ENCODE data around the gene ASB16.
A peak's percentile ranks its signal among the peaks of the same experiment; 100 is the strongest.

ASB16 gene

DNA sequence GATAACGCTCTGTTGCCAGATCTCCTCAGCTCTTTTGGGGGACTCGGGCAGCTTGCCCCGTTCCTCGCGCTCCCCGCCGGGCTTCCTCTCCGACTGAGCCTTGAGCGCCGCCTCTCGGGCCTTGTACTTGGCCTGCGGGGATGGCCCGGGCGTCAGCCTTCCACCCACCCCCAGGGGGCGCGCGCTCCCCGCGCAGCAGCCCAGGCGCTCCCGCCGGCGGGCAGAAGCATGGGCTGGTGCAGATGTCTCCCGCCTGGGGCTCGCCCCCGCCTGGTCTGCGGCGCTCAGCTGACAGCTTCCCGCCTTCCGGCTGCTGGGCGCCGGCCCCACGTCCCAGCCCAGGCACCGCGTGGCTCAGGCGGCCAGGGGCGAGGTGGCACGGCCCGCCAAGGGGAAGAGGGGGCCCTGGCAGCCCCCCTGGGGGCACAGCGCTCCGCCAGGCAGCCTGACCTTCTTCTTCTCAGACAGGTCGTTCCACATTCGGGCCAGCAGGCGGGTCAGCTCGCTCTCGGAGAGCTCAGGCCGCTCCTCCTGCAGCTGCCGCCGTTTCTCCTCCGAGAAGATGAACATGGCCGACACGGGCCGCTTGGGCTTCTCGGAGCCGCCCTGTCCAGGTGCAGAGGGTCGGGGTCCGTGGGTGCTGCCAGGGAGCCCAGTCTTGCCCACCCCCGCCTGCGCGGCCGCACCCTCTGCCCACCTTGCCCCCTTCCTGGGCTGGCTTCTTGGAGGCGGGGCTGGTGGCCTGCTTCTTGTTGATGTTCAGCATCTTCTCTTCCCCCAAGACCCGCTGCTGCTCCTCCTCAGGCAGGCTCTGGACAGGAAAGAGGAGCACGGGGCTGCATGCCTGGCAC, 40.1 kb downstream of the ASB16 start:
- DNase-seq, result peak; percentile 73 to 86 (median 80)

DNA sequence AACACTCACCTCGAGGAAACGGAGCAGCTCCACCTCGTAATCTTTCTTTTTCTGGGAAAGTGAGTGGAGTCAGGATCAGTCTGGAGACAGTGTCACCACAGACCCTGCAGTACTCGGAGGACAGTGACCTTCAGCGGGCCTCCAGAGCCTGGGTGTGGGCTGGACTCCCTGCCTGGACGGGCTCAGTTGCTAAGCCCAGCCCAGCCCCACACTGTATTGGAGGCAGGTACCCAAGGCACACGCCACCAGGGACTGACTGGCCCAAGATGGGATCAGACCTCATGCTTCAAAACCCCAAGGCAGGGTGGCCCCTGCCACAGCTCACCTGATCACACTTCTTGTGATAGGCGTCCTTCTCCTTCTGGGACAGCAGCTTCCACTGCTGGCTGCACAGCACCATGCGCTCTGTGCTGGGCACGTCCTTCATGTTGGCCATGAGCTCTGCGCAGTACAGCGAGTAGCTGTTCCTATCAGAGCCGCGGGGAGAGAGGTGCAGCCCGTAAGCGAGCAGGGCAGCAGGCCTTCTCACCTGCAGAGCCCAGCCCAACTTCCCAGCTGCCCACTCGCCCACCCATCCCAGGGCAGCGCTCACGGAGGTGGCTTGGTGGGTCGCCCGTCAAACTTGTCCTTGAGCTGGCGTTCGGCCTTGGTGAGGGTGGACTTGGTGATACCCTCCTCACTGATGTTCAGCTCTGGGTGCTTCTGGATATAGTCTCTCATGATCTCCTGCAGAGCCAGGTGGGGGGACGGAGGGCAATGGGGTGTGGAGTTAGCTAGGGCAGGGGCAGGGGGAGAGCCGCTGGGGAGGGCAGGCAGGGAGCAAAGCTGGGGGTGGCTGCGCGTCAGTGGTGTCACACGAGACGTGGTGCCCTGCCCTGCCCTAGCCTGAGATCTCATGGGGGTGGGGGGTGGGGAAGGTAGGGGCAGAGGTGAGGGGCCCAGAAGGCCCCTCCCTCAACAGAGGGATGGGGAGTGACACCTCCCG, 41.1 kb downstream of the ASB16 start:
- DNase-seq, result no peak

DNA sequence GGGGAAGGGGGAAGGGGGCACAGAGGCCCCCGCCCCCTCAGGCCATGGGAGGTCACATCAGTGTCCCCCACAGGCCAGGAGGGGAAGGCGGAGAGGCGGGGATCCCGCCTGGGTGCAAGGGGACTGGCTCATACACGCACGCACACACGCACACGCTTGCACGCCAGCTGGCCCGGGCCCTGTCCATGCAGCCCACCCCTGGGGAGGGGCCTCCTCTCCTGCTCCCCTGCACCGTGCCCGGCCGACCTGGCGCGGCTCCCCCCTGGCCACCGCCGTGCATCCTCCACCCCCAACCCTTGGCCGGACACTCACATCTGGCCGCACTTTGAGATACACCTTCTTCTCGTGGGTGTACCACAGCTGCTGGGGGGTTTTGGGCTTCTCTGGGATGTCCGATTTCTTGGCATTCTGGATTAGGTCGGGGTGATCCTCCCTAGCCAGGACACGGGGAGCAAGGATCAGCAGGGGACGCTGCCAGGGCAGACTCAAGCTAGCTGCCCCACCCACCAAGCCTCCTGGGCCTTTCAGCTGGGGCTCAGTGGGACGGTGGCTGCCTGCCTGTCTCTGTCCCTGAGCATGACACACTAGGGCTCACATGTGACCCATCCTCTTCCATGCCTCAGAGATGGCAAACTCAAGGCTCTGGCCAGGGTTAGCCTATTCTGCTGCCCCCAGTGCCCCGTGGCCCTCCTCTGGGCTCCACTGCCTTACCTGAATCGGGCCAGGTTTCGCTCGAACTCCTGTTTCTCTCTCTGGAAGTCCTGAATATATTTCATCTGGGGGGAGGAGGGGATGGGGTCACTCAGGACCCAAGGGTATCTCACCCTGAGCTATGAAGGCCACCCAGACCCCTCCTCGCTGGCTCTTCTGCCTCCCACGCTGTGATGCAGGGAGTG, 42.3 kb downstream of the ASB16 start:
- DNase-seq, result no peak

- no peak for DNase-seq
Measured at GRCh38 chr17:44213403-44214229, 43.1 kb downstream of the ASB16 start.

GRCh38 chr17:44214230-44214494, 43.7 kb downstream of the ASB16 start:
- DNase-seq, result no peak

DNA sequence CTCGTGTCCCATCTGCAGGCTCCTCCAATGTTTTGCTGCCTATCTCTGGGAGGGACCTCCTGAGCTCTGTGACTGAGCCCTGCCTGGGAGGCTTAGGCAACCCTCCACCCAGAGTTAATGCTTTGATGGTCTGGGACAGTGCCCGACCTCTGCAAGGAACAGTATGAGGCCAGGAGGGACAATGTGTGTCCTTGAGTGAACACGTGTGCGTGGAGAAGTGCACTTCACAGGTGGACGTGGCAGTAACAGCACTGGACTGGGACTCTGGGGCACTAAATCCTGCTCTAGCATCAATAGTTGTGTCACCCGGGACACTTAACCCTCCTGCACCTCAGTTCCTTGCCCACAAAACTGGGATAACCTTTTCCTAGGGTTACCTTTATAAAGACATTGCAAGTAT, 44.4 kb downstream of the ASB16 start:
- DNase-seq, result no peak

DNA sequence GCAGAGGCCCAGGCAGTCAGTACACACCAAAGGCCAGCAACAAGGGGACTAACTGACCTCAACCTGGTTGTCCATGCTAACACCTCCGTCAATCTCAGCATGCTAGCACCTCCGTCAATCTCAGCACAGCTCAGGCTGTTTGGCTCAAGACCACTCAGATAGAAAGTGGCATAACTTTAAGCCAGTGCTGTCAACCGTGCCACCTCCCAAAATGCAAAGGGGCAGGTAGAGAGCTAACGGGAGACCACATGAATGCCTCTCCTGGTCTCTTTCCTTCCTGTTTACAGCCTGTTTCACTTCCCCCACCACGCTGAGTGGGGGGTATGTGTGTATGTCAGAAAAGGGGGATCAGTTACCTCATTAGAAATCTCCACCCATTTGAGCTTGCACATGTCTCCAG, 45.7 kb downstream of the ASB16 start:
- DNase-seq, result no peak

DNA sequence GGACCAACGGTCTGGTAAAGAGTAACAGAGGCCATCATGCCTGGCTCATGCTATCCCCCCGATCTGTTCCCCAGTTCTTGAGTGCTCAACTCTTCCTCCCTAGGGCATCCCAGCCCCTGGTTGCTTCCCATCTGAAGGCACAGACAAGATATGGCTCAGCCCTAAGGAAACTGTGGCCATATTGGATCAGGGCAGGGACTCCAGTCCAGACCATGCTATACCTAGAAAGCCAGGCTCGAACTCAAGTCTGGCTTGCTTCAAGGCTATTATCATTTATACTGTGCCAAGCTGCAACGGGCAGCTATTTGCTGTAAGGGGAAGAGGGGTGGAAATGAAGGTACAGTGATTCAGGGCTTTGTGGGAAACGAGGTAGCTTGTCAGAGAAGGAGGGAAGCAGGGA, 46.2 kb downstream of the ASB16 start:
- DNase-seq, result no peak

DNA sequence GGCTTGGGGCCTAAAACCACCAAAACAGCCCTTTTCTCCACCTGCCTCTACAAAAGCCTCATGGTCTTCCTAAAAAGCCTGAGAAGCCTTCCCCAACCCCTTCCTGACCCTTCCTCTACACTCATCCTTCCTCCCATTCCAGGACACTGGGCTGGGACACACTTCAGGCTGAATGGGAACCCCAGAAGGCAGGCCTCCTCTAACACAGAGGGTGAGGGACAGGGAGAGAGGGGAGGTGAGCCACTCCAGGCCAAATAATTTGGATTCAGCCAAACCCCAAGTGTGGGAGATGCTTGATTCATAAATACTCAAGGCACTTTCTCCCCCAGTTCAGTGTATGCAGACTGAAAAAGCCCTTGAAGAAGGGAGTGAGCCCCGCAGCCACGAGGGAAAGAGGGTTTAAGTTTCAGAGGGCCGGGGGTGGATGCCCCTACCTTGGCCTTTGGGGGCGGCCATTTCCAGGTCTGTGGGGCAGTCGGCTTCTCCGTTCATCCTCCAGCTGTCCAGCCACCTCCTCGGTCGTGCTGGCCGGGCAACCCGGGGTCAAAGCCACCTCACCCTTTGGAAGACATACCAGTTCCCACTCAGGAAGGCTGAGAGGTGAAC, 47.3 kb downstream of the ASB16 start:
- DNase-seq, result no peak

DNA sequence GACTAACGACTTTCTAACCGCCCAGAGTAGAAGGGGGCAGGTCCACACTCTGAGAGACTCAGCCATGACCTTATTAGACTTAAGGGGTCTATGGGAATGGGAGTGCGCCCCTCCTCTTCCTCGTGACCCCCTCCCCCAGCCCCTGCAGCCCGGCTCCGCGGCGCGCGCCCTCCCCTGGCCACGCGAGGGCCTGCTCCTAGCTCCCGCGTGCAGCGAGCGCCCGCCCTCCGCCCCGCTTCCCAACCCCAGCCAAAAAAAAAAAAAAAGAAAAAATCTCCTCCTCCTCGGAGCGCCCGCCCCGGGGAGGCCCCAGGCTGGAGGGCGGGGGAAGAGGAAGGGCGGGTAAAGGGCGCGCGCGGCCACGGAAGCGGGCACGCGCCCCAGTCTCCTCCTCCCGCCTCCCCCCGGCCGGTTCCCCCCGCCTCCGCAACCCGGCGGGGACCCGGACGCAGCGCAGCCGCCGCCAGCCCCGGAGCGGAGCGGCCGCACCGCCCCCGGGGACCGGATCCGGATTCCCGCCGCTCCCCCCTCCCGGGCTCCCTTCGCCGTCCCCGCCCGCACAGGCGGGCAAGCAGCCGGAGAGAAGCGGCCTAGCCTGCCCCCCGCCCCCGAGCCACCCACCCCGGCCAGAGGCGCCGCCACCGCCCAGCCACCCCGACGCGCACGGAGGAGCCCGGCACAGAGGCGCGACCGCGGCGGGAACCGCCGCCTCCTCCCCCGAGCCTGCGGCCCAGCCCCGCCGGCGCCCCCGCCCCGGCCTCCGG, 48.0 kb downstream of the ASB16 start:
- peak; percentile 88 to 95 (median 94) for DNase-seq

DNA sequence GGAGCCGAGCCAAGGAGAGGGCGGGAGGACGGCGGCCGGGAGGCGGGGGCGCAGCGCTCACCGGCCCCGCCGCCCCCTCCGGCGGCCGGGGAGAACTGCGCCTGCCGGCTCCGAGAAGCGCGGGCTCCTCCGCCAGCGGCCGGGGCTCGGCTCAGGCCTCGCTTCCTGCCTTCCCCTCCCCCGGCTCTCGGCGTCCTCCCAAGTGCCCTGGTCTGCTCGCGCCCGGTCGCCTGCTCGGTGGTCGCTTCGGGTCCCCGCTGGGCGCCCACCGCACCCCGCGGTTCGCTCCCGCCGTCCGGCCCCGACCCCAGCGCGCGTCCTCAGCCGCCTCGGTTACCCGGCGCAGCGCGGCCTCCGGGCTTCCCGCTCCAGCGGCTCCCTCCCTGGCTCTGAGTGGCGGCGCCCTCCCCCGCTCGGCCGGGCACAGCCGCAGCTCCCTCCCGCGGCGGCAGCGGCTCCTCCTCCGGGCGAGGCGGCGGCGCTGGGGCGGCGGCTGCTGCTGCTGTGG, 48.7 kb downstream of the ASB16 start:
- DNase-seq, result peak; percentile 63 to 85 (median 77)

DNA sequence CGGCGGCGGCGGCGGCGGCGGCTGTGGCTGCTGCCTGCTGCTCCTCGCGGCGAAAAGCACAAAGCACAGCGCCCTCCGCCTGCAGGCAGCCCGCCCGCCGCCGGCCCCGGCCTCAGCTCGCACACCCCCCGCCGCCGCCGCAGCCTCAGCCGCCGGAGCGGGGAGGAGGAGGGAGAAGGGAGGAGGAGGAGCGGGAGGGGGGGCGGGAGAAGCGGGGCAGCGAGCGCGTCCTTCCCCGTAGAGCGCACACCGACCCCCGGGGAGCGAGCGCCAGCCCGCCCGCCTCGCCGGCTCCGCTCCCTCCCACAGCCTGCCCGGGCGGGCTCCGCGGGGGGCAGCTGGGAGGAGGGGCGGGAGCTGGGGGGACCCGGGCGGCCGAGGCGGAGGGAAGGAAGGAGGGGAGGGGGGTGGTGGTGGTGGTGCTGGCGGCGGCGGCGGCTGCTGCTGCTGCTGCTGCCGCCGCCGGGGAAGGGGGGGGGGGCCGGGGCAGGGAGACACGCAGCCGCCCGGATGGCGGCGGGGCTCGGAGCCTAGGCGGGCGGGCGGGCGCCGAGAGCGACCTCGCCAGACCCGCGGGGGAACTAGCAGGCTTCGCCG, 49.2 kb downstream of the ASB16 start, which contains the start of gene UBTF:
Gene UBTF, minus strand, starts transcription at position 60 of the 597 bp plus-strand sequence. CDS start 1,446 bp downstream, outside the sequence.
- peak; percentile 72 to 93 (median 91) for DNase-seq

DNA sequence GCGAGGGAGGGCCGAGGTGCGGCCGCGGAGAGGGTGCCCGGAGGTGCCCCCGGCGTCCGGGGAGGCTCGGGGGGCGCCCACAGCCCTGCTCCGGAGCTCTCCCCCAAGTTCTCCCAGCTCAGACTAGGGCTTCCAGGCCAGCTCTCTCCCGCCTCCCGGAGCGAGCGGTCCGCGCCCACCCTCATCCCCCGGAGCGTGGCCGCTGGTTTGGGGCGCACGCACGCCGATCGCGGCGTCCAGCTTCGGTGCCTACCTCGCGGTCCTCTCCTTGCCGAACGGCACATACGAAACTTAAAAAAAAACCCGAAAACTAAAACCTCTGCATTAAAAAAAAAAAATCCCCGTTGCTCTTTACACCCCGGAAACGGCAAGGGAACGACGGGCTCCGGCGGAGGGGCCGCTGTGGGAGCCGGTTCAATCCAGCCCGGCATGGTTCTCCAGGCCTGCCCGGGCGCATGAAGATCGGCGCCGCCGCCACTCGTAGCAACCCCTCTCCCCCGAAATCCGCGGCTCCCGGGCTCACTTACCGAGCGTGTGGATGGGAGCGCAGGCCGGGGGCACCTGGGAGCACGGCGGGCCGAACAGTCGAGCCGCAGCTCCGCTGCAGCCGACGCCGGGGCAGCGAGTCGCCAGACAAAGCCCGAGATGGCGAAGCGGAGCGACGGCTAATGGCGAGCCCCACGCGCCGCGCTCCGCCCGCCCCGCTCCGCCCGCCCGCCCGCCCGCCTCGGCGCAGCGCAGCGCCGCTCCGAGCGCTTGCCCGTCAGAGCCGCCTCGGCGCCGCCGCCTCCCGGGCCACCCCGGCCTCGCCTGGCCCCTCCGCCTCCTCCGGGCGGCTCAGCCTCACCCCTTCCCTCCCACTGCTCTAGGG, 49.9 kb downstream of the ASB16 start:
- peak; percentile 55 to 79 (median 78) for DNase-seq

DNA sequence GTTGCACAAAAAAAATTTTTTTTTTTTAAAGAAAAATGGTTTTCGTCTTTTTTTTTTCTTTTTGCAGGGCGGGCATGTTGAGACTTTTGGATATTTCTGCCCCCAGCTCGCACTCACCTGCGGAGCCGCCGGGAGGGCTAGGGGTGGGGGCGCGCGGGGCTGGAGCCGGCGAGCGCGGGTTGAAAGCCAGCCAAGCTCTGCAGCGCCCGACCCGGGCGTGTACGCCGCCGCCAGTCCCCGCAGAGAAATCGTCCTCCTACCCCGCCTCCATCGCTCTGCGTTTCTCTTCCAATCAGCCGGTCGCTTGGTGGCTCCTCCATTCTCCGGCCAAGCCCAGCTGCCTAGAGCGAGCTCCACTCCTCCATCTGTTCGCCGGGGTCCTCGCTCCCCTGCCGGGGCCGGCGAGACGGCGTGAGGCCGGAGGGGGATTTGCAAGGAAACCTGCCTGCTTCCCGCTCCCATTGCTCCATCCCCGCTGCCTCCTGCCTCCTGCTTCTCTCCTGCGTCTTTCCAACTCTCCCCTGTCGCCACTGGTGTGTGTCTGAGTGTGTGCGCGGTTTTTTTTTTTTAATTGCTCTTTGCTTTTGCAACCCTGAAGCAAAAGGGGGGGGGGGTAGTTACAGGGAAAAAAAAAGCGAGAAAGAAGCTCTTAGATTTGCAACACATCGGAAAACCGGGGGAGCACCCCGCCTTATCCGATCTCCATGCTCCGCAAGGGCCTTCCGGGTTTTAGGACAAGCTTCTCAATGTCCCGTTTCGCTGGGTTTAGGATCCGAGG, 50.8 kb downstream of the ASB16 start:
- DNase-seq, result peak; percentile 82 to 93 (median 83)

DNA sequence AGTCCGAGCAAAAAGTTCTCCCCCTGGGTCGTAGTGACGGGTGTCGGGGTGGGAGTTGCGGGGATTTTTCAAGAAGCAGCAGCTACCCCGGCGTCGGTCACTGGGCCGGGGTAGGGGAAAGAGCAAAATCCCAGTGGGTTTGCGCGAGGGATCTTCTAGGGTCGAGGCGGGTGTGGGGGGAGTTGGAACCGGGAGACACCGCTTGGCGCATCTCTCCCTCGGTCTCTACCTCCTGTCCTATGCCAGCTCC, 51.3 kb downstream of the ASB16 start:
- DNase-seq, result no peak

- DNase-seq, result peak; percentile 67 to 86 (median 81)
Measured at GRCh38 chr17:44222112-44222869, 51.8 kb downstream of the ASB16 start.

DNA sequence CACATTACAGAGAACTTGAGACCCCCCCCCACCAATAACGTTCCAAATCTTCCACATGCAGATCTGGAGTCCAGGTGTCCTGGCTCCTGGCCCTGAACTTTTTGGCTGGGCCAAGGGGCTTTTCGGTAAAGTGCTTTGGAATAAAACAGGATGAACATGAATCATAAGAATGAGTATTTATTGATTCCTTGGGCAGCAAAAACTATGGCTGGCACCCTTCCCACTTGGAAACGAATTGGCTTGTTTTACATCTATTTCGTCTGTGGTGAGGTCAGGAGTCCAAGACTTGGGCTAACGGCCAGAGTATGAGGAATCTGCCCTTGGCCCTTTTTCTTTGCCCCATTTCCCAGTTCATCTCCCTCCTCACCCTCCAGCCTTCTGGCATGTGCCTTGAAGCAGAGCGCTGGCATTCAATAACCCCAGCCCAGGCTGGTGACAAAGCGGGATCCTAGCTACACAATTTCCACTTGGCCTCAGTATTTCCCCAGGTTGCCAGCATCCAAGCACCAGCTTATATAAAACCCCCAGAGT, 53.1 kb downstream of the ASB16 start:
- no peak for DNase-seq

Measured in NCI-H1417 (cell line).